Omental fat pad (tissue), 4 donors: Measurements from ENCODE around the gene LRRN3. TPM values are rescaled to one million over a fixed set of nuclear protein-coding genes. Genes with fewer than 3 reads are reported as not detected.

Source experiments
- ATAC-seq: fragments of 150-250 bp; one replicate; pipeline ENCODE4 v1.9.1; 2016; ENCODE audit warnings: mild to moderate bottlenecking, moderate library complexity; ENCODE audit not compliant: low FRiP score
- DNase-seq: peaks from one replicate; pipeline ENCODE4 v3.0.0-alpha.2; 2019; ENCODE audit warnings: low spot score
- CTCF ChIP-seq, 3 donors: fragments of 450-650 bp; IDR thresholded peaks; one replicate each; pipeline ENCODE4 v1.5.1; 2016 to 2017; ENCODE audit warnings: antibody characterized with exemption in 3 of 3, mild to moderate bottlenecking in 3 of 3, moderate library complexity in 2 of 3
- total RNA-seq, 4 donors: library from RNA; depleted of rRNA; stranded (reverse); fragments of >200 nt; gene quantifications; one replicate each; pipeline ENCODE4 v1.1.0, GENCODE V29; 2016

The LRRN3 gene
- total RNA-seq, 4 donors from 2014 or later, result 1.7 to 5.3 (median 2.7) TPM

GRCh38 chr7:111075498-111075897 is 15.4 kb upstream of the LRRN3 start:
- no peak for TF ChIP-seq CTCF (IDR thresholded peaks at IDR 0.05)
- ATAC-seq, result no peak
- DNase-seq, result no peak

- DNase-seq (no peak), ATAC-seq (no peak)
- no peak for TF ChIP-seq CTCF (IDR thresholded peaks at IDR 0.05)
These were observed 14.7 kb upstream of the LRRN3 start for GRCh38 chr7:111076205-111076604.

DNA sequence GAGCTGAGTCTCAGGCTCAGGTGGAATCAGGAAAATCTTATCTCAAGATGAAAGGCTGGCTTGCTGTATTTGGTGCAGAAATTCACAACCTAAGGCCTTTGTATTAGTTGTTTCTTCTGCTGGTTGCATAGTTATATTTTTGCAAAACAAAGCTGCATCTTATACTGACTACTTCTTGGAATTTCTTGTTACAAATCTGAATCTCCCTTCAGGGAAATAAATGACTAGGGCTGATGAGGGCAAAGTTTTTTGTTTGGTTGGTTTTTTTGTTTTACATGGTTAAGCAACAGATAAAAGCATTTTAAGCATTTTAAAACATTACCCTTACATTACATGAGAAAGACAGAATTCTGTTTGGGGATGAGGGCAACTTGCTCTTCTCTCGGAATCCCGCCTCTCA is 13.9 kb upstream of the LRRN3 start:
- no peak for ATAC-seq

DNA sequence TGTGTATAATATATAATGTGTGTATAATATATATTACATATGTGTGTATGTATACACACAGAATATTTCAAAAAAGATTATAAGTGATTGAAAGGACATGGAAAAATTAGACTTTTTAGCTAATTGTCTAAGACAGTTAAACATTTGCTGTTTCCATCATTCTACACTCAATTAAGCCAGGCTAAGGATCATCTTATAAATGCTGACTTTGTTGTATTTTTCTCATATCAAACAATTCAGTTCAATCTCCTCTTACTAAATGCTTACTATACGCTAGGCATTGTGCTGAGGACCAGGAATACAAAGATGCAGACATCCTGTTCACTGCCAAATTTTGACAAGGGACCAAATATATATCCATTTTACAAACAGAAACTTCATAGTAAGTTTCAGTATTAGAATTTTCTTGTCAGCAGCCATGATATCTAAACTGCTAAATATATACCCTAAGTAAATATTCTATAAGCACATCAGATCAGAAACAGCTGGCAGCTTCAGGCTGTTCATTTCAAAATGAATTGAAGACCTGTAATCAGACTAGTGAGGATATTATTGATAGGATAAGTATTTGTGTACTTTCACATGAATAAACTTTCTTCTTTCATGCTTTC is 10.3 kb upstream of the LRRN3 start:
- ATAC-seq (no peak), DNase-seq (no peak)
- TF ChIP-seq CTCF (IDR thresholded peaks at IDR 0.05), result no peak

More for the DNA sequence above, 13.9 kb upstream of the LRRN3 start:
- no peak for TF ChIP-seq CTCF (IDR thresholded peaks at IDR 0.05)
- DNase-seq, result no peak

DNA sequence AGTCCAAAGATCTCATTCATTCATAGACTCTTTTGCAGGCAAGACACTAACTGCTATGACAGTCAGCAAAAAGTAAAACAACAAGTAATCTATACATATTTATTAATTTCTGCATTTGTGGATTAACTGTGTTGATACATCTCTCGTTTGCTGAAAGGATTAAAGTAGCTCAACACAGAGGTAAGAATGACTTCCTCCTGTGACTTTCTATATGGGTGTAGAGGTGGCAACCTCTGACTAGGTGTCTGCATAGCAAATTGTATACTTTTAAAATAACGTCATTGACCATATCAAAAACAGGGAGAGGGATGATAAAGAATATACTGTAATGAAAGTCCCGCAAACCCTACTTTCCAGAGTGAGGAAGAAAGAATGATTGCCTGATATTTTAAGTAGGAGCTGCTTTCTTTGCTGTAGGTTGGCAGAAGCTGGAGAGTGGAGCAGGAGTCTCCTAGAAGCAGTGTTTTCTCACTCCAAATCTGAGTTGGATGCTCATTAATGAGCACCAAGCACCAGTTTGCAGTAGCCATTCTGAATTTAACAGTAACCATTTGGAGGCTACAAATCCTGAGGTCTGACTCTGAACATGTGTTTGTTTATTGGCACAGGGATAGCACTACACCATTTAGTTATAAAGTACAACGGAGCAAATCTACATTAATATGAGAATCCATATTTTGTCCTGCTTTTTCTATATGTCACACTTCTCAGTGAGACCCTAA is 9.2 kb upstream of the LRRN3 start:
- TF ChIP-seq CTCF (IDR thresholded peaks at IDR 0.05), result no peak
- DNase-seq, result no peak
- no peak for ATAC-seq

GRCh38 chr7:111082351-111082750 is 8.6 kb upstream of the LRRN3 start:
- no peak for TF ChIP-seq CTCF (IDR thresholded peaks at IDR 0.05)
- no peak for DNase-seq
- no peak for ATAC-seq

DNA sequence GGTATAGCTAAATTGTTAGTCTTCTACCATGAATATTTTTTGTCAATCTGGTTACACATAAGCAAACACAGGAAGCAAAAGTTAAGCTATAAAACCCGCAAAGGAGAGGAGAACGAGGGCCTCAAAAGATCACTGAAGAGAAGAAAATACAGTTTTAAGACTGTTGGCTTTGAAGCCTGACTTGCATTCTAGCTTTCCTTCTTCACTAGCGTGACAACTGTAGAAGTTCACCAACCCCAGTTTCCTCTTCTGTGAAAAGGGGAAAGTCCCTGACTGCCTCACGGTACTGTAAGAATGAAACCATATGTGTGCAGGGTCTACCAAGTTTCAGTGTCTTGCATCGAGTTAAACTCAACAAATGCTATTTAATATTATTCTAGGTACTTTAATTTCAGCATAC is 7.5 kb upstream of the LRRN3 start:
- DNase-seq (no peak), ATAC-seq (no peak)
- no peak for TF ChIP-seq CTCF (IDR thresholded peaks at IDR 0.05)
